ENCODE results near the gene TENT4A.

GRCh38 chr5:6718161-6718681 lies 5.0 kb downstream of the TENT4A start:
- TF ChIP-seq POLR2AphosphoS5 (IDR thresholded peaks at IDR 0.05) = no peak
- TF ChIP-seq, protein P1, sequence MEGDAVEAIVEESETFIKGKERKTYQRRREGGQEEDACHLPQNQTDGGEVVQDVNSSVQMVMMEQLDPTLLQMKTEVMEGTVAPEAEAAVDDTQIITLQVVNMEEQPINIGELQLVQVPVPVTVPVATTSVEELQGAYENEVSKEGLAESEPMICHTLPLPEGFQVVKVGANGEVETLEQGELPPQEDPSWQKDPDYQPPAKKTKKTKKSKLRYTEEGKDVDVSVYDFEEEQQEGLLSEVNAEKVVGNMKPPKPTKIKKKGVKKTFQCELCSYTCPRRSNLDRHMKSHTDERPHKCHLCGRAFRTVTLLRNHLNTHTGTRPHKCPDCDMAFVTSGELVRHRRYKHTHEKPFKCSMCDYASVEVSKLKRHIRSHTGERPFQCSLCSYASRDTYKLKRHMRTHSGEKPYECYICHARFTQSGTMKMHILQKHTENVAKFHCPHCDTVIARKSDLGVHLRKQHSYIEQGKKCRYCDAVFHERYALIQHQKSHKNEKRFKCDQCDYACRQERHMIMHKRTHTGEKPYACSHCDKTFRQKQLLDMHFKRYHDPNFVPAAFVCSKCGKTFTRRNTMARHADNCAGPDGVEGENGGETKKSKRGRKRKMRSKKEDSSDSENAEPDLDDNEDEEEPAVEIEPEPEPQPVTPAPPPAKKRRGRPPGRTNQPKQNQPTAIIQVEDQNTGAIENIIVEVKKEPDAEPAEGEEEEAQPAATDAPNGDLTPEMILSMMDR (IDR thresholded peaks at IDR 0.05) = no peak
